HG03354 (cell line): Measurements from ENCODE around the gene TMEM40.
"Not testable (repeated sequence)": the region's sequence is repeated elsewhere in the genome, so short reads cannot be mapped to it uniquely, and the experiment has no call there.

ENCODE experiments used
- ATAC-seq: cut with Tn5 transposase; IDR thresholded peaks from one replicate; pipeline ENCODE4 v1.9.1; 2021; ENCODE audit warnings: mild to moderate bottlenecking; ENCODE audit not compliant: unreplicated experiment, poor library complexity, severe bottlenecking

TMEM40 gene

GRCh38 chr3:12780751-12781150, 21.7 kb upstream of the TMEM40 start:
- ATAC-seq, result no peak

DNA sequence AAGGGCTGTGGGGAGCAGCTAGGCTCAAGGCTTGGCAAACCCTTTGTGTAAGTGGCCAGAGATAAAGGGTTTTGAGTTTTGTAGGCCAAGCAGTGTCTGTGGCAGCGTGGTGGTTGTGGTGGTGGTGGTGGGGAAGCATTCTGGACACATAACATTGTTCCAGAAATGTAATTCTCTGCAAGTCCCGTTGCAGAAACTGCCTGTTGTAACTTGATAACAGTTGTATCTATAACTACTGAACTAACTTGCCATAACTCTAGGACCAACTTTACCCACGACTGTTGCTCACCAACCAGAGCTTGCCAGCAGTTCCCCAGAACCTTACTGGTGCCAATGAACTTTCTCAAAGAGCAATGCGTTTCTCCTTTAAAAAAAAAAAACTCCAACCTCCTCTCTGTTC, 18.1 kb upstream of the TMEM40 start:
- ATAC-seq, result no peak

GRCh38 chr3:12775970-12776369, 16.9 kb upstream of the TMEM40 start:
- not testable (repeated sequence) for ATAC-seq

DNA sequence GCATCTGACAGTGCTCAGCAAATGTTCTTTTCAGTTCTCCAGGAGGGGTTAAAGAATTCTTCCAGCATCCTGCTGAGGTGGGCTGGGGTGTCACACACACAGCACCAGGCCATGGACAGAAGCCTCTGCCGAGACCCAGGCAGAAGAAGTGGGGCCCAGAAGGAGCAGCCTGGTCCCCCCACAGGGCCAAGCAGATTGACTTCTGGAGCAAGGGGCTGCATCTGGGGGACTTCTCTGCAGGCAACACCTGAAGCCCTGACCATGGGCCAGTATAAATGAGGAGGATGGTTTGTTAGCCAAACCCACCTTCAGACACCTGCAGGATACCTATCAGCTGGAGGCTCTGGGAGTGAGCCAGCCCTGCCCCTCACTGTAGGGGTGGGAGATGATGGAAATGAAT, 16.2 kb upstream of the TMEM40 start:
- no peak for ATAC-seq

DNA sequence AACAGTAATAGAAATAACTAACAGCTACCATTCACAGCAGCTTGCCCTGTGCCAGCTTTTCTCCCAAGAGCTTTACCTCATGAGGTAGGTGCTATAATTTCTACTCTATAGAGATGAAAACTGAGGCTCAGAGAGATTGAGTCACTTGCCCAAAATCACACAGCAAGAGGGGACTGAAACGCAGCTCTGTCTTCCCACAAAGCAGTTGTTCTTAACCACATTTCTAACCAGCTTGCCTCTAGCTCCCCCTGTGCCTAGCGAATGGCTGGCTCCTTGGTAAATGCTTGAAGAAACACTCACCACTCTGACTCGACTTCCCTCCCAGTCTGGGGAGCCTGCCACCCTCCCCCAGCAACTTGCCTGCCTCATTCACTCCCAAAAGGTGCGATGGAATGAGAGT, 15.6 kb upstream of the TMEM40 start:
- ATAC-seq, result no peak

DNA sequence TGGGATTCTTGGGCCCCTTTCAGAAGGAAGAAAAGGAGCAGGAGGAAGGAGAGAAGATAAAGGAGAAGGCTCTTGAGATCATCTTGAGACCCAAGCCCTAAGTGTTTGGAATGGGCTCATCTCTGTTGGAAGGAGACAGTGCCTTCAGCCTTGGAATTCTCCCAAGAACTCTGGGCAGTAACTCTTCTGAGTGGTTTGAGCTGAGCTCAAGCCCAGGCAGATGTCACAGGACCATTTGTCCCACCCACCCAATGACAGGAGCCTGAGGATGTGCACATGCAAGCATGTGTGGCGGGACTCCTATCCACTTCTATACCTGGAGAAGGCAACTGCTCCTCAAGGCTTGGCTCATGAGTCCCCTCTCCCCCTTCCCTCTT, 14.6 kb upstream of the TMEM40 start:
- ATAC-seq, result no peak

DNA sequence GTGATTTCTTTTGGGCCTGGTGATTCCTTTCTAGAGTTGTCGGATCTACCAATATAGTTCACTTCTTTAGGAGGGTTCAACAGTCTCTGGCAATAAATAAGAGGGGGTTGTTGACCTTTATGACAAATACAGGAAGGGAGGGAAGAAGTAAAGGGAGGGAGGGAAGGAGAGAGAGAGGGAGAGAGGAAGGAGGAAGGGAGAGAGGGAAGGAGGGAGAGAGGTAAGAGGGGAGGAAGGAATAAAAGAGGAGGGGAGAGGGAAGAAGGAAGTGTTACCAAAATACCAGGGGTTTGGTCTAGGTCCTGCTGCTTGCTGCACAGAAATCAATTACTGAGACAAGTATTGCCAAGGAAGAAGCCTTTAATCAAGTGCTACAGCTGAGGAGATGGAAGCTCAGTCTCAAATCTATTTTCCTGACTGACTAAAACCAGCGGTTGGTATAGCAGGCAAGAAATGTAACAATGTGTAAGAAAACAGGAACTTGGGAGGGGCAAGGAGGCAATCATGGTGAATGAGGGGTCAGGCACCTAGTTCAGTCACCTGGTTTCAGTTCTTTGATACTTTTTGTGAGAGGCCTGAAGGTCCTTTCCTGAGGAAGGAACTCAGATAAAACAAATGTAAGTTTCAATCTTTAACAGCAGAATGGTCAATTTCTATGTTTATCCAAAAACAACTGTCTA, 14.1 kb upstream of the TMEM40 start:
- no peak for ATAC-seq

DNA sequence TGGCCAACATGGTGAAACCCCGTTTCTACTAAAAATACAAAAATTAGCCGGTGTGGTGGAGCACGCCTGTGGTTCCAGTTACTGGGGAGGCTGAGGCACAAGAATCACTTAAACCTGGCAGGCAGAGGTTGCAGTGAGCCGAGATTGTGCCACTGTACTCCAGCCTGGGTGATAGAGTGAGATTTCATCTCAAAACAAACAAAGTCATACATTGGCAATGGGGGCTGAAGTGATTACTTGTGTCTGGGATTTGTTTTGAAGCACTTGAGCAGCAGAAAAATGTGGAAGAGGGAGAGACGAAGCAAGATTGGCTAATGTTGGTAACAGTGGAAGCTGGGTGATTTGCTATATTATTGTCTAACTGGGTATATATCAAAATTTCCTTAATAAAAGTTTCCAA, 13.4 kb upstream of the TMEM40 start:
- ATAC-seq, result no peak

GRCh38 chr3:12771236-12771635, 12.2 kb upstream of the TMEM40 start:
- ATAC-seq, result no peak

- no peak for ATAC-seq
Measured at GRCh38 chr3:12769761-12770160, 10.7 kb upstream of the TMEM40 start.

DNA sequence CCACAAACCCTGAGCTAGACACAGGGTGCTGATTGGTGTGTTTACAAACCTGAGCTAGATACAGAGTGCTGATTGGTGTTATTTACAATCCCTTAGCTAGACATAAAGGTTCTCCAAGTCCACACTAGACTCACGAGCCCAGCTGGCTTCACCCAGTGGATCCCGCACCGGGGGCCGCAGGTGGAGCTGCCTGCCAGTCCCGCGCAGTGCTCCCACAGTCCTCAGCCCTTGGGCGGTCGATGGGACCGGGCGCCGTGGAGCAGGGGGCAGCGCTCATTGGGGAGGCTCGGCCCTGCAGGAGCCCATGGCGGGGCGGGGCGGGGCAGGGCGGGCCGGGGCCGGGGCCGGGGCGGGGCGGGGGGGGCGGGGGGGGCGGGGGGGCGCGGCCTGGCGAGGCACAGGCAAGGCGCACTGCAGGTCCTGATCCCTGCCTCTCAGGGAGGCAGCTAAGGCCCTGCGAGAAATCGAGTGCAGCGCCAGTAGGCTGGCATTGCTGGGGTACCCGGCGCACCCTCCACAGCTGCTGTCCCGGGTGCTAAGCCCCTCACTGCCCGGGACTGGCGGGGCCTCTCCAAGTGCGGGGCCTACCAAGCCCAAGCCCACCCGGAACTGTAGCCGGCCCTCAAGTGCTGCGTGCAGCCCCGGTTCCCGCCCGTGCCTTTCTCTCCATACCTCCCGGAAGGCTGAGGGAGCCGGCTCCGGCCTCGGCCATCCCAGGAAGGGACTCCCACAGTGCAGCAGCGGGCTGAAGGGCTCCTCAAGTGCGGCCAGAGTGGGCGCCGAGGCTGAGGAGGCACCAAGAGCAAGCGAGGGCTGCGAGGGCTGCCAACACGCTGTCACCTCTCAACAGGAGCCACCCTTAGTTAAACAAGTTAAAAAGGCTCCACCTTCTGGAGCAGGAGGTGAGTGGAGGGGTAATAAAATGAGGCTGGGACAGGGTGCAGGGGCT, 9.8 kb upstream of the TMEM40 start:
- ATAC-seq, result no peak

DNA sequence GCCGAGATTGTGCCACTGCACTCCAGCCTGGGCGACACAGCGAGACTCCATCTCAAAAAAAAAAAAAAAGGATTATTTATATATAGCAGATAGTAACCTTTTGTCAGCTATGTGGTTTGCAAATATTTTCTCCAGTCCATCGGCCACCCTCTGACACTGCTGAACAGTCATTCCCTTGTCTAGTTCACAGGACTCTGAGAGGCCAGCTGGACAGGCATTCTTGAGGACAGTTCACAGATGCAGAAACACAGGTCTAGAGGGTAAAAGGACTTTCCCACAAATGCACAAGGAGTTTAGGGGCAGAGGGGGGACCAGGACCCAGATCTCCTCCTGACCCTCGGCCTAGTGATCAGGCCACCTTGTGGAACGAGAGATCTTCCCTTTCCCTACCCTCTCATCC, 7.5 kb upstream of the TMEM40 start:
- no peak for ATAC-seq

GRCh38 chr3:12764171-12764776, 5.2 kb upstream of the TMEM40 start:
- ATAC-seq, result no peak

DNA sequence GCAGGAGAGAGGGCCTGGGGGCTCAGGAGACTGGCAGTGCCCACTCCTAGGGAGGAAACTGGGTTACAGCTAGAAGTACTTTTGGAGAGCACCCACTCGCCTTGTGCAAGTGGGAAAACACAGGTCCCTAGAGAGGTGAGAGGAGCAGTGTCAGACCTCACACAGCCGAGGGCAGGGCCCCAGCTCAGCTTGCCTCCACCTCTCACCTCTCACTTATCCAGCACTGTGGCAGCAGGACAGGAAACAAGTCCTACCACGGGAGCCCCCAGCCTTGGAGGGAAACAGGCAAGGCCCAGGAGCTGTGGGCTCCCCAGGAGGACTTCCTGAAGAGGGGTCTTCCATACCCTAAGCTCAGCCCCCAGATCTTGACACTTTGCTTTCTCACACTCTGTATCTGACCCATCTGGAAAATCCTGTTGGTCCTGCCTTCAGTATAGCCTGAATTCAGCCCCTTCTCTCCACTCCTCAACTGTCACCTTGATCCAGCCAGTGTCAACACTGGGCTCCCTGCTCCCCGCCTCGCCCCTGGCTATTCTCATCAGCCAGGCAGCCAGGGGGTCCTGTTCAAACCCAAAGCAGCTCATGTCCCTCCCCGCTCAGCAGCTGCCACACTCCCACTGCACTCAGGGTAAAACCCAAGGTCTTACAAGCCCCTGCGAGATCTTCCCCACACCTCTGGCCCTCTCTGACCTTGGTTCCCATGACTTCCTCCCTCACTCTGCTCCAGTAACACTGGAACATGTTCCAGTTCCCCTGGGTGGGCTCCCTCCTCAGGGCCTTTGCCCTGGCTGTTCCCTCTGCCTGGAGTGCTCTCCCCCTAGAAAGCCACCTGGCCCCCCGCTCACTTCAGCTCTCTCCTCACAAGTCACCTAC, 870 bp upstream of the TMEM40 start:
- no peak for ATAC-seq

- ATAC-seq, result no peak
Measured at GRCh38 chr3:12758025-12758781, 856 bp downstream of the TMEM40 start.

- no peak for ATAC-seq
Measured at GRCh38 chr3:12756635-12757034, 2.4 kb downstream of the TMEM40 start.

- ATAC-seq, result no peak
Measured at GRCh38 chr3:12756175-12756574, 2.9 kb downstream of the TMEM40 start.

- no peak for ATAC-seq
Measured at GRCh38 chr3:12755754-12756153, 3.3 kb downstream of the TMEM40 start.

DNA sequence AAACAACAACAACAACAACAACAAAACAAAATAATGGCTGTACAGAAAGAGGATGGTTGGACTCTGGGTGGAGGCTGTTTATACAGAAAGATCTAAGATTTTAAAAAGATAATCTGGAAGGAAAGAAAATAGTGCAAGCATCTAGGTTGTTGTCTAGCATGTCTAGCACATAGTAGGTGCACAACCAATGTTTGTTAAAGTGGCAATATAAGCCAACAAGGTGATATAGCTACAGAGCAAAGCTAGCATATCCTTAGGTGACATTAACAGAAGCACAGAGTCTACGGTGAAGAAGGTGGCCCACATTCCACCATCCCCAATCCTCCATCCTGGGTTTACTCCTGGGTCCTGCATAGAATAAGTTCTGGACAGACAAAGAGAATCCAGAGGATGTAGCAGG, 4.7 kb downstream of the TMEM40 start:
- ATAC-seq, result no peak
